RKO (cell line): ENCODE data around the gene LTF.
"Not testable (repeated sequence)": the region's sequence is repeated elsewhere in the genome, so short reads cannot be mapped to it uniquely, and the experiment has no call there.

Source experiments
- DNase-seq: peaks from one replicate; pipeline ENCODE4 v3.0.0-alpha.2; 2016; ENCODE audit warnings: low spot score

Gene LTF

GRCh38 chr3:46412786-46413298 is 51.9 kb downstream of the LTF start:
- no peak for DNase-seq

- no peak for DNase-seq
These were observed 53.4 kb downstream of the LTF start for GRCh38 chr3:46411271-46411670.

DNA sequence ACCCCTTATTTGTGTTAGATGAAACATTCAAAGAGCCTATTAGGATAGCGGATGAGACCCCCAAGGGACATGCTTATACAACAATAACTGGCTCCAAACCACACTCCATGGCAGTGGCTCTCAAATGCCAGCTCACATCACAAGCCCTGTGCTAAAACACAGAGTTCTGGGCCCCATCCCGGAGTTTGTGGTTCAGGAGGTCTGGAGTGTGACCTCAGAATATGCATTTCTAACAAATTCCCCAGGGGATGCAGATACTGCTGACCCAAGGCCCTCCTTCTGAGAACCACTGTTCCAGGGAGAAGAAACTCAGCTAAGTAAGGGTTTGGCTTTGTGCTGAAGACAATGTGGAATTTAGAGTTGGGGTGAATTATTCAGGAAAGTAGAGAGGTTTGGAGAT is 54.0 kb downstream of the LTF start:
- no peak for DNase-seq

- DNase-seq, result no peak
These were observed 54.8 kb downstream of the LTF start for GRCh38 chr3:46409739-46410489.

DNA sequence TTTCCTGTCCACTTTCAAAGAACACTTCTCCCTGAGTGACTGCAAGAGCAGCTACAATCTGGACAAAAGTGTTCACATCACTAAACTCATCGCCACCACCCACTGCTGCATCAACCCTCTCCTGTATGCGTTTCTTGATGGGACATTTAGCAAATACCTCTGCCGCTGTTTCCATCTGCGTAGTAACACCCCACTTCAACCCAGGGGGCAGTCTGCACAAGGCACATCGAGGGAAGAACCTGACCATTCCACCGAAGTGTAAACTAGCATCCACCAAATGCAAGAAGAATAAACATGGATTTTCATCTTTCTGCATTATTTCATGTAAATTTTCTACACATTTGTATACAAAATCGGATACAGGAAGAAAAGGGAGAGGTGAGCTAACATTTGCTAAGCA is 55.9 kb downstream of the LTF start:
- DNase-seq, result no peak

- peak; percentile 84 for DNase-seq
These were observed 56.7 kb downstream of the LTF start for GRCh38 chr3:46407970-46408369.

DNA sequence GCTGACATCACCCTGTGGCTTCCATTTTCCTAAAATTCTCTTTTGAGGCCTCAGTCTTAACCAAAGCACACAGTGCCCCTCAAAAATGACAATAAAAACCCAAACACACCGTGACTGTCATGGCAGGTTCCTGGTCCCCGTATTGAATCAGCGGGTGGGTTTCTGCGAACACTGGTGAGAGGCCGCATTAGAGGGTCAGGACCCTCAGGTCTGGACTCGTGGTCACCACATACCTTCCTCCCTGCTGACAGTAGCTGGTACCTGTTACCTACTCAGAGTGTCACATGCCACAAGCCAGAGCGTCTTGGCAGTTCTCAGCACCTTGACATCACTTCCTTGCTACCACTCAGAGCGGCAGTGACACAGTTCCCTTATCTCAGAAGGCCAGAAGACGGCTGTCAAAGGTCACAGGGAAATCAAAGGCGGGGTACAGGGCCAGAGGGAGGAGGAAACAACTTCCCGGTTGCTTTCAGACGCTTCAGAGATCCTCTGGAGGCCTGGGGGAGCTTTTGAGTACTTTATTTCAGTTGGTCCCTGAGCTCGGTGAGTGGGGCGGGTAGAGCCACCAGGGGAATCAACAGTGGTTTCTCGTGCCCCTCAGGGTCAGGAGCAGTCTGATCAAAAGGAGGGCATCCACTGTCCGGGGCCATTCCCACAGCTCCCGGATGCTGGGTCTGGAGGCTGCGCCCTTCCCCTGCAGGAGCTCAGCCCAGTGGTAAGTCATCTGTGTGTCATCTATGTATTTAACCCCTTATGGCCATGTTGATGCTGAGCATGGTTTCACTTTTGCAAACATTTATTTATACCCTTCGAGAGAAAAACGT is 57.7 kb downstream of the LTF start, which contains the start of the genes CCR5AS and CCRL2:
Gene CCR5AS (minus strand): TSS at position 279 of the 824 bp plus-strand sequence.
Gene CCRL2 (plus strand): TSS at position 472 of the 824 bp plus-strand sequence. CDS start 821 bp downstream, outside the sequence.
- DNase-seq, result peak; percentile 94

DNA sequence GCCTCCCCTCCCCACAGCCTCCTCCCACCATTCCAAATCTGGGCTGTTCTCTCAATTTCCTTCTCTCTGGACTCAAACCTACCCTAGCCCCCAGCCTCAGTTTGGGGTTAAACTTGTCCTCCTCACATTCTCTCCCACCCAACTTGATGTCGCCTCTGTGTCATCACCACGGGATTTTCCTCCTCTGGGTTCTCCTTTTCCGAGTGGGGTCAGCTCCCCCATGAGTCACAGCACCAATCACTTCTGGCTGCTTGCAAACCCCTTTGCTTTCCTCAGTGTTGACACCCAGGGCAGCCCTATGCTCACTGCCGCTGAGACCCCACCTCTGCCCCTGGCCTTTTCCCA is 58.3 kb downstream of the LTF start:
- peak; percentile 18 for DNase-seq

GRCh38 chr3:46405301-46406019 is 59.2 kb downstream of the LTF start:
- DNase-seq, result no peak

- DNase-seq, result not testable (repeated sequence)
These were observed 61.8 kb downstream of the LTF start for GRCh38 chr3:46402902-46403301.

DNA sequence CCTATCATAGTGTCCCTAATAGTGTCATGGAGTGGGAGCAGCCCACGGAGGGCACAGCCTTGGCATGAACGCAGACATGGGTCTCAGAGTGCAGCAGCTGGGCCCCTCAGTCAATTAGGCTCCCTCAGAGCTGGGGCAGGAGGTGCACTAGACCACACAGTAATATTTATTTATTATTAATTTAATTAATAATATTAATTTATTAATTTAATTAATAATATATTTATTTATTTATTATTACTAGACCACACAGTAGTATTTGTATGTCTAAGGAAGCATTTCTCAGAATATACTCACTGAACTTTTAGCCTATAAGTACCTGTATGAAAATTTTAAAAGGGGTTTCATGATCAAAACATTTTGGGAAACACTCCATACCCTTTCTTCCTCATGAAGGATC is 63.1 kb downstream of the LTF start:
- DNase-seq, result no peak

GRCh38 chr3:46400846-46401245 is 63.9 kb downstream of the LTF start:
- DNase-seq, result no peak

GRCh38 chr3:46400000-46400734 is 64.5 kb downstream of the LTF start:
- no peak for DNase-seq

DNA sequence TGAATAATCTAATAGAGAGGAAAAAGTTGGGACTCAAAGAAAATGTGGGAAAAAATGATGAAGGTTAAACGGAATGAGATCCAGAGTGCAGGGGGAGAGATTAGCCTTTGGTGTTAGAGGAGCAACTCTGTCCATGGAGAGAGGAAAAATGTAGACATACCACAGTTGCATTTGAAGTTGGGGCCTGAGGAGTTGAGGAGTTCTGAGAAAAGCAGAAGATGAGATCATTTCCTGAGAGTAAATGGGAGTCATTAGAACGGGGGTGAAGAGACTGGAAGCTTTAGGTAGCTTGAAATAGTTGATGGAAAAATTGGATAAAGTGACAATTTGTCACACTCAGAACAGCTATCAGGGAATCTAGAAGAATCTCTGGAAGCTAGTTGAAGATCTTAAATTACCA is 65.1 kb downstream of the LTF start:
- peak; percentile 16 for DNase-seq

- no peak for DNase-seq
These were observed 65.6 kb downstream of the LTF start for GRCh38 chr3:46399098-46399497.

DNA sequence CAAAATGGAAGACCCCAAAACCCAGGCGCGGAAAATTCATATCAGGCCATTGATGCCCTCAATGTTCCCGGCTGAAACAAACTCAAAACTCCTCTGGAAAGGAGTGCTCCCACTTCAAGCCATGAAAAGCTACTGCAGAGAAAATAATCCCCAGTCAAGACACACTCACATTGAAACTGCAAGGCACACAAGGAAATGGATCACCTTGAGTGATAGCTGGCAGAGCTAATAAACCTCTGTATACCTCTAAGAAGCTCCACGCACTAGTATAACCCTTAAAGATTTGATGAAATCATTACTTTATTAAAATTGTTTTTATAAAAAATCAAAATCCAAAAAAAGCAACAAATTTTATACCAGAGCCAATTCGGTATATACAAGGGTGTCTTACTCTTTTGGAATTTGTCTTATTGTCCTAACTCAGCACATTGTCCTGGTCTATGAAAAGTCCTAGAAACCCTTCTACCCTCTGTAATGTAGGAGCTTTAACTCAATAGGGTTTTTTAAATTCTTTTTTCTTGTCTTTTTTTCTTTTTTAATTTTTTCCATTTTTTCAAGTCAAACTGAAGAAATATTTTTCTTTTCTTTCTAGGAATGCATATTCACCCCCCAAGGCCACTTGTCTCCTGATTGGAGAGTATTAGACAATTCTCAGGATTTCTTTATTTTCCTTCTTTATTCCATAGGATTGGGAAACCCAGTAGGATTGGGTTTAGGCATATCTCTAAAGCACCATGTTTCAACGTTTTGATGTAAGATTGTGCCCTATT is 66.3 kb downstream of the LTF start:
- no peak for DNase-seq

- no peak for DNase-seq
These were observed 67.6 kb downstream of the LTF start for GRCh38 chr3:46397111-46397510.

GRCh38 chr3:46395766-46396530 is 68.8 kb downstream of the LTF start:
- DNase-seq, result no peak

DNA sequence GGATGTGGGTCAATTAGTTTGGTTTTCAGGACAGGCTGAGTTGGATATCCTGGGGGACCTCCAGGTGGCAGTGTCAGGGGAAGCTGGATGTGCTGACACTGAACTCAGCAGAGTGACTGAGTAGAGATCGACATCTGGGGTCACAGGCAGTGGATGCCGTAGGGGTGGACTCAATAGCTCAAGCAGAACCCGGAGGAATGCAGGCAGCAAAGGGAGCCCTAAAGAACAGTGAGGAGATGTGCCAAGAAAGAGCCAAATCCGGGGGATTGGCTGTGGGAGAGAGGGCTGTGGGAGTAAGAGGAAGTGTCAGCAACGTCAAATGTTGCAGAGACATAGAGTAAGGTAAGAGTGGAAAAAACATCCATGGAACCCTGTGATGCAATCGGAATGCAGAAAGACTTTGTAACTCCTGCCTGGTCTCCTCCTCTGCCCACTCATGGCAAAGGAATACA is 69.5 kb downstream of the LTF start:
- no peak for DNase-seq
